ENCODE data around the gene FICD. TPM values are rescaled to one million over a fixed set of nuclear protein-coding genes. Genes with fewer than 3 reads are reported as not detected.

Gene FICD
- total and polyA plus RNA-seq, 3 donors from 2014 or later, result 10.0 to 16.7 (median 10.5) TPM

GRCh38 chr12:108563136-108563803 is 48.2 kb downstream of the FICD start:
- intact Hi-C loops (cut with DNase I; ENCODE audit: low total_unique reads), result no loop called here
- no peak for TF ChIP-seq POLR2A (IDR thresholded peaks at IDR 0.05)
- TF ChIP-seq, protein P1, sequence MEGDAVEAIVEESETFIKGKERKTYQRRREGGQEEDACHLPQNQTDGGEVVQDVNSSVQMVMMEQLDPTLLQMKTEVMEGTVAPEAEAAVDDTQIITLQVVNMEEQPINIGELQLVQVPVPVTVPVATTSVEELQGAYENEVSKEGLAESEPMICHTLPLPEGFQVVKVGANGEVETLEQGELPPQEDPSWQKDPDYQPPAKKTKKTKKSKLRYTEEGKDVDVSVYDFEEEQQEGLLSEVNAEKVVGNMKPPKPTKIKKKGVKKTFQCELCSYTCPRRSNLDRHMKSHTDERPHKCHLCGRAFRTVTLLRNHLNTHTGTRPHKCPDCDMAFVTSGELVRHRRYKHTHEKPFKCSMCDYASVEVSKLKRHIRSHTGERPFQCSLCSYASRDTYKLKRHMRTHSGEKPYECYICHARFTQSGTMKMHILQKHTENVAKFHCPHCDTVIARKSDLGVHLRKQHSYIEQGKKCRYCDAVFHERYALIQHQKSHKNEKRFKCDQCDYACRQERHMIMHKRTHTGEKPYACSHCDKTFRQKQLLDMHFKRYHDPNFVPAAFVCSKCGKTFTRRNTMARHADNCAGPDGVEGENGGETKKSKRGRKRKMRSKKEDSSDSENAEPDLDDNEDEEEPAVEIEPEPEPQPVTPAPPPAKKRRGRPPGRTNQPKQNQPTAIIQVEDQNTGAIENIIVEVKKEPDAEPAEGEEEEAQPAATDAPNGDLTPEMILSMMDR (IDR thresholded peaks at IDR 0.05), result peak; percentile 77 to 89 (median 81)
- peak; percentile 93 for DNase-seq
- 0 to 1% methylated on average over 14 of the region's 14 CpGs for WGBS, 2 donors
- no peaks in the 10 kb centered on the region for H3K9me3 ChIP-seq
- H3K36me3 ChIP-seq (ENCODE audit: low read depth, missing control alignments), result no peaks in the 10 kb centered on the region
- peak overlapping the region; percentile 86 to 90 for H3K27ac ChIP-seq
- peak overlapping the region; percentile 91 to 93 for H3K4me3 ChIP-seq
- H3K4me1 ChIP-seq, result peaks cover 38% of the 10 kb centered on the region
- no peaks in the 10 kb centered on the region for H3K27me3 ChIP-seq

GRCh38 chr12:108563804-108564151 is 48.7 kb downstream of the FICD start:
- peaks cover 39% of the 10 kb centered on the region for H3K4me1 ChIP-seq
- no peak overlapping the region for H3K27ac ChIP-seq
- DNase-seq, result no peak
- H3K27me3 ChIP-seq, result no peaks in the 10 kb centered on the region
- intact Hi-C loops (cut with DNase I; ENCODE audit: low total_unique reads), result no loop called here
- TF ChIP-seq POLR2A (IDR thresholded peaks at IDR 0.05), result no peak
- TF ChIP-seq, protein P1 (IDR thresholded peaks at IDR 0.05), result no peak
- H3K4me3 ChIP-seq, result peak overlapping the region in 1 of 2 donors; percentile 91
- 11% methylated on average over 1 of the region's 1 CpG for WGBS, 2 donors
- H3K36me3 ChIP-seq (ENCODE audit: low read depth, missing control alignments), result no peaks in the 10 kb centered on the region
- no peaks in the 10 kb centered on the region for H3K9me3 ChIP-seq

GRCh38 chr12:108564724-108565123 is 49.6 kb downstream of the FICD start:
- H3K27ac ChIP-seq, result no peak overlapping the region
- H3K4me1 ChIP-seq, result peaks cover 32% of the 10 kb centered on the region

DNA sequence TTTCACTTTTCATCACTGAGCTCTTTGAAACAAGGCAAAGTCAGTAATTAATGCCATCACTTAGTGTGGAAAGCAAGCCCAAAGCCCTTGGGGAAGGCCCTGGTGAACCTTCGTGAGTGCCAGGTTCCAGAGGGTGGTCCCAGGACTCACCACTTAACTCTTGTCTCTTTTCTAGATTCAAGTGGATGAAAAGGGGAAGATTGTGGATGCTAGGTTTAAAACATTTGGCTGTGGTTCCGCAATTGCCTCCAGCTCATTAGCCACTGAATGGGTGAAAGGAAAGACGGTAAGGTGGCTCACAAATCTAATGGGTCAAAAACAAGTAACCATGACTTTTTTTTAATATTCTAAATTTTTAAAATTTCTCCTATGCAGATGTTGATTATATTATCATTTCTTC is 50.1 kb downstream of the FICD start:
- intact Hi-C loops (cut with DNase I; ENCODE audit: low total_unique reads), result no loop called here
- Histone ChIP-seq H3K4me3 (no peak overlapping the region), H3K36me3 (ENCODE audit: low read depth, missing control alignments) (no peaks in the 10 kb centered on the region), H3K4me1 (peaks cover 28% of the 10 kb centered on the region), H3K9me3 (no peaks in the 10 kb centered on the region), H3K27ac (no peak overlapping the region), H3K27me3 (no peaks in the 10 kb centered on the region)
- no peak for DNase-seq
- TF ChIP-seq, protein P1 (IDR thresholded peaks at IDR 0.05), result no peak
- no peak for TF ChIP-seq POLR2A (IDR thresholded peaks at IDR 0.05)
- 87 to 88% methylated on average over 3 of the region's 3 CpGs for WGBS, 2 donors

More at GRCh38 chr12:108564724-108565123, 49.6 kb downstream of the FICD start:
- no peak for TF ChIP-seq POLR2A (IDR thresholded peaks at IDR 0.05)
- TF ChIP-seq, protein P1 (IDR thresholded peaks at IDR 0.05), result no peak
- Histone ChIP-seq H3K27me3 (no peaks in the 10 kb centered on the region), H3K4me3 (no peak overlapping the region), H3K9me3 (no peaks in the 10 kb centered on the region), H3K36me3 (ENCODE audit: low read depth, missing control alignments) (no peaks in the 10 kb centered on the region)
- intact Hi-C loops (cut with DNase I; ENCODE audit: low total_unique reads), result no loop called here
- no peak for DNase-seq

DNA sequence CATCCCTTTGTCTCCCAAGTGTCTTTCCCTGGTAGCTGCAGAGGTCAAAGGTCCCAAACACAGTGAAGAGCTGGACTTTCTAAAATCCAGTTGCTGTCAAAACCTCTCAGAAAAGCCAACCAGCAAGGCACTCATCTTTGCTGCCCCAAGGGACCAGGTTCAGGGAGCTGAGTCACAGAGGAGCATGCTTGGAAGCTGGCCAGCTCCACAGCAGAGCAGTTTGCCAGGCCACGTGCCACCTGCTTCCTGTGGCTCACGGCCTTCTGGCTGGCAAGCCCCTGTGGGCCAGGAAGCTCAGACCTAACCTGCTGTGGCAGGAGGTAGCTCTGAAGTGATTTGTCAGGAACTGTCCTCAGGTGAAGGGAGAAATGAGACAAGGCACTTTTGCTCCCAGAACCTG is 50.9 kb downstream of the FICD start:
- intact Hi-C loops (cut with DNase I; ENCODE audit: low total_unique reads), result no loop called here
- Histone ChIP-seq H3K27ac (no peak overlapping the region), H3K4me3 (no peak overlapping the region), H3K9me3 (no peaks in the 10 kb centered on the region), H3K36me3 (ENCODE audit: low read depth, missing control alignments) (no peaks in the 10 kb centered on the region), H3K4me1 (peaks cover 28% of the 10 kb centered on the region), H3K27me3 (no peaks in the 10 kb centered on the region)
- 20 to 56% methylated on average over 1 to 2 of the region's 2 CpGs for WGBS, 2 donors
- peak; percentile 56 for DNase-seq
- no peak for TF ChIP-seq POLR2A (IDR thresholded peaks at IDR 0.05)
- TF ChIP-seq, protein P1 (IDR thresholded peaks at IDR 0.05), result no peak

All from testis (tissue), 3 donors.